NCI-H1436 treated with DMSO at 0.1 percent for 48 hours (cell line): ENCODE measurements around the gene VPS50.

Source experiments
- DNase-seq: peaks from one replicate; lab custom pipeline; 2025; lab: John Stamatoyannopoulos, UW

Gene VPS50

GRCh38 chr7:93231799-93232672 lies at the start of gene VPS50:
Gene VPS50, plus strand, starts transcription at chr7:93232366. Its CDS starts 102 bp downstream, at chr7:93232468.
- DNase-seq = peak; percentile 86

- no peak for DNase-seq
These were observed 46.7 kb upstream of the VPS50 start for GRCh38 chr7:93185303-93186027.

GRCh38 chr7:93188870-93189634 lies 43.1 kb upstream of the VPS50 start:
- DNase-seq = no peak

GRCh38 chr7:93194386-93194785 lies 37.8 kb upstream of the VPS50 start:
- DNase-seq = no peak

- DNase-seq = no peak
These were observed 35.8 kb upstream of the VPS50 start for GRCh38 chr7:93196336-93196735.

GRCh38 chr7:93198472-93198871 lies 33.7 kb upstream of the VPS50 start:
- no peak for DNase-seq

GRCh38 chr7:93202594-93203250 lies 29.4 kb upstream of the VPS50 start:
- DNase-seq = no peak

- no peak for DNase-seq
These were observed 28.7 kb upstream of the VPS50 start for GRCh38 chr7:93203496-93203895.

- DNase-seq = no peak
These were observed 27.1 kb upstream of the VPS50 start for GRCh38 chr7:93205046-93205445.

GRCh38 chr7:93211228-93211818 lies 20.8 kb upstream of the VPS50 start:
- no peak for DNase-seq

GRCh38 chr7:93212881-93213280 lies 19.3 kb upstream of the VPS50 start:
- DNase-seq = no peak

- no peak for DNase-seq
These were observed 13.0 kb upstream of the VPS50 start for GRCh38 chr7:93218997-93219827.

GRCh38 chr7:93219868-93220267 lies 12.3 kb upstream of the VPS50 start:
- no peak for DNase-seq

- DNase-seq = peak; percentile 46
These were observed 5.9 kb upstream of the VPS50 start, which contains the start of gene HEPACAM2 for GRCh38 chr7:93226310-93226709. Gene HEPACAM2, minus strand, starts transcription at chr7:93226469.

- peak; percentile 21 for DNase-seq
These were observed 3.9 kb upstream of the VPS50 start for GRCh38 chr7:93228302-93228701.

GRCh38 chr7:93231259-93231658 lies 907 bp upstream of the VPS50 start:
- DNase-seq = no peak

- DNase-seq = no peak
These were observed 480 bp downstream of the VPS50 start for GRCh38 chr7:93232673-93233018.

- DNase-seq = no peak
These were observed 3.4 kb downstream of the VPS50 start for GRCh38 chr7:93235541-93235940.

- DNase-seq = no peak
These were observed 6.0 kb downstream of the VPS50 start for GRCh38 chr7:93238131-93238530.

GRCh38 chr7:93238748-93239147 lies 6.6 kb downstream of the VPS50 start:
- DNase-seq = no peak

GRCh38 chr7:93239824-93240223 lies 7.7 kb downstream of the VPS50 start:
- DNase-seq = no peak
